ENCODE measurements around the gene GRID1. TPM values are rescaled to one million over a fixed set of nuclear protein-coding genes. Genes with fewer than 3 reads are reported as not detected.

Gene GRID1
- total RNA-seq, 4 donors from 2014 or later: 0.03 to 2.7 (median 0.49) TPM

DNA sequence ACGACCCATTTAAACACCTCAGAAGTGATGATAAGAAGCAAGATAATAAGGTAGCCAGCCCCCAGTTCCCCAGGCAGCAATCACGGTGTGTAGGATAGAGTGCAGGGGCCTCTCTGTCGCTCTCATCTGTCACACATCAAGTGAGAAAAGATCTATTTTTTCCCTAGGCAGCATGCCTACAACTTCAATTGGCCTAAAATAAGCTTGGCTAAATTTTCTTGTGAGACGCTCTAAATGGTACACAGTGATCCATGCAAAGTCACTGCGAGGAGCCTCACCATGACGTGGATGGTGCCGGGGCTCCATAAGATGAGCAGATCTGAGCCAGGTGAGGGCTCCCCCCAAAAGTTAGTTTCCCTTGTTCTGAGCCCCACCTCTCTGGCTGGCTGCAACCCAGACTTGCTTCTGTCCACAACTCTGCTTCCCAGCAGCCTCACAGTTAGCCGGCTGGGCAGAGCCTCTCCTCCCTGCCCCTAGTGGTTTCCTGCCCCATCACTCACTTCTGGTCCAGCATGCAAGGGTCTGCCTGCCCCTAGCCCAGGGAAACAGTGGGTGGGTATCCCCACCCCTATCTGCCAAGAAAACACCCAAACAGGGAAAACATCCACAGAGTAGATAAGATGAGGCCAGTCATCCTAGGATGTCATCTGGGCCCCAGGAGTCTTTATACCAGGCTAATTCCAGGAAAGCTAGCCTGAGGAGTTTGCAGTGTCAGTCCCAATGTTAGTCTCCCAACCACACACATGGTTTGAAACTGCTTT lies 342.1 kb downstream of the GRID1 start:
- WGBS, 2 donors: 76 to 85% methylated on average over 6 to 8 of the region's 8 CpGs
- DNase-seq: no peak
- no peaks in the 10 kb centered on the region for H3K27me3 ChIP-seq
- H3K27ac ChIP-seq: no peak overlapping the region
- H3K36me3 ChIP-seq: no peaks in the 10 kb centered on the region
- no peaks in the 10 kb centered on the region for H3K4me1 ChIP-seq
- no peaks in the 10 kb centered on the region for H3K9me3 ChIP-seq
- intact Hi-C loops (cut with DNase I): no loop called here
- TF ChIP-seq, protein P1, sequence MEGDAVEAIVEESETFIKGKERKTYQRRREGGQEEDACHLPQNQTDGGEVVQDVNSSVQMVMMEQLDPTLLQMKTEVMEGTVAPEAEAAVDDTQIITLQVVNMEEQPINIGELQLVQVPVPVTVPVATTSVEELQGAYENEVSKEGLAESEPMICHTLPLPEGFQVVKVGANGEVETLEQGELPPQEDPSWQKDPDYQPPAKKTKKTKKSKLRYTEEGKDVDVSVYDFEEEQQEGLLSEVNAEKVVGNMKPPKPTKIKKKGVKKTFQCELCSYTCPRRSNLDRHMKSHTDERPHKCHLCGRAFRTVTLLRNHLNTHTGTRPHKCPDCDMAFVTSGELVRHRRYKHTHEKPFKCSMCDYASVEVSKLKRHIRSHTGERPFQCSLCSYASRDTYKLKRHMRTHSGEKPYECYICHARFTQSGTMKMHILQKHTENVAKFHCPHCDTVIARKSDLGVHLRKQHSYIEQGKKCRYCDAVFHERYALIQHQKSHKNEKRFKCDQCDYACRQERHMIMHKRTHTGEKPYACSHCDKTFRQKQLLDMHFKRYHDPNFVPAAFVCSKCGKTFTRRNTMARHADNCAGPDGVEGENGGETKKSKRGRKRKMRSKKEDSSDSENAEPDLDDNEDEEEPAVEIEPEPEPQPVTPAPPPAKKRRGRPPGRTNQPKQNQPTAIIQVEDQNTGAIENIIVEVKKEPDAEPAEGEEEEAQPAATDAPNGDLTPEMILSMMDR (IDR thresholded peaks at IDR 0.05): no peak
- TF ChIP-seq POLR2A (IDR thresholded peaks at IDR 0.05): no peak
- H3K4me3 ChIP-seq: no peak overlapping the region

DNA sequence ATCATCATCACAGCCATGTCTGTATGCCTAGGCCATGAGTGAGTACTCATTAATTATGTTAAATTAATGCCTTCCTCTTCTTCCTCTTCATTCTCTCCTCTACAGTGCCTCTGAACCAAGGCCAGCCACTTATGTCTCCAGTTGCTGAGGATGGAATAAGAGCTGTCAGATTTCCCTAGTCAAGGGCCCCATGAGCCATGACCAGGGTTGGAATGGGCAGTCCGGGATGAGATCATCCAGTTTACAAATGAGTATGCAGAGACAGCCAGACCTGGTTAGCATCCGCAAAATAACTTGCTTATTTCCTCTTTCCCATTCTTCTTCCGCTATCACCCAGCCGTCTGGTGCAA lies 342.7 kb downstream of the GRID1 start:
- WGBS, 2 donors: 82 to 100% methylated on average over 4 of the region's 4 CpGs
- no peak for TF ChIP-seq POLR2A (IDR thresholded peaks at IDR 0.05)
- TF ChIP-seq, protein P1 (IDR thresholded peaks at IDR 0.05): no peak
- Histone ChIP-seq H3K36me3 (no peaks in the 10 kb centered on the region), H3K9me3 (no peaks in the 10 kb centered on the region), H3K4me3 (no peak overlapping the region), H3K4me1 (no peaks in the 10 kb centered on the region), H3K27me3 (no peaks in the 10 kb centered on the region), H3K27ac (no peak overlapping the region)
- DNase-seq: no peak
- intact Hi-C loops (cut with DNase I): no loop called here

DNA sequence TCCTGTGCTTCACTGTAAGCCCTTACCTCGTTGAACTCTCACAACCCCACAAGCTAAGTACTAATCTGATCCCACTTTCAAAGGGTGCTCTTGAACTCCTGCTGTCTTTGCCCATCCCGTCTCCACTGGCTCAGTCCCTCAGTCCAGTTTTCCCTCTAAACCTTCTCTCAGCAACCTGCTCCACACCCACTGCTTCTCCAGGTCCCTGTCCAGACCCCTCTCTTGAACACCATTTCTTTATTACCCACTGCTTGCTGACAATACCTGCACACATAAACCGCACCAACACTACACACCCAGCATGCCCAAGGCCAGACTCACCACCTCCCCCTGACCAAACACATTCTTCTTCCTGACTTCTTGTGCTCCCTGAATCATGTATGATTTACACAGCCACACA lies 343.3 kb downstream of the GRID1 start:
- no peaks in the 10 kb centered on the region for H3K4me1 ChIP-seq
- H3K27me3 ChIP-seq: no peaks in the 10 kb centered on the region
- DNase-seq: no peak
- no peaks in the 10 kb centered on the region for H3K36me3 ChIP-seq
- no peaks in the 10 kb centered on the region for H3K9me3 ChIP-seq
- no peak overlapping the region for H3K27ac ChIP-seq
- TF ChIP-seq POLR2A (IDR thresholded peaks at IDR 0.05): no peak
- TF ChIP-seq, protein P1 (IDR thresholded peaks at IDR 0.05): no peak
- 81 to 93% methylated on average over 3 of the region's 3 CpGs for WGBS, 2 donors
- intact Hi-C loops (cut with DNase I): no loop called here
- no peak overlapping the region for H3K4me3 ChIP-seq

DNA sequence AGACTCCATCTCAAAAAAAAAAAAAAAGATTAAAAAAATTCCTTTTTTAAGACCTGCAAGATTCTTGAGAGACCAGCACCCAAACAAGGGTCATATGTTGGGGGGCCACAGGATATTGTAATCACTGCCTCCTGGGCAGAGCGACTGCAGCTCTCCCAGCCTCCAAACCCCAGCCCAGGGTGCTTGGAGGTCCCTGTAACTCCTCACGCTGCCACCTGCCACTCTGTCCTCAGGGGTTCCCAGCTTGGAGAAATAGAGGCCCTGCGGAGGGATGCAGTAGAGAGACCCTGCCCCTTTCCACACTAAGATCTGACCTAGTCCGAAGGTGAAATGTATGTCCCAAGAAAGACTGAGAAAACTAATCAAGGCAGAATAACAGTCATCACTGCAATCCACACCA lies 343.7 kb downstream of the GRID1 start:
- Histone ChIP-seq H3K27me3 (no peaks in the 10 kb centered on the region), H3K4me1 (no peaks in the 10 kb centered on the region), H3K27ac (no peak overlapping the region), H3K36me3 (no peaks in the 10 kb centered on the region), H3K4me3 (no peak overlapping the region), H3K9me3 (no peaks in the 10 kb centered on the region)
- DNase-seq: no peak
- TF ChIP-seq, protein P1 (IDR thresholded peaks at IDR 0.05): no peak
- no peak for TF ChIP-seq POLR2A (IDR thresholded peaks at IDR 0.05)
- intact Hi-C loops (cut with DNase I): no loop called here
- WGBS, 2 donors: 90 to 97% methylated on average over 3 to 4 of the region's 4 CpGs

DNA sequence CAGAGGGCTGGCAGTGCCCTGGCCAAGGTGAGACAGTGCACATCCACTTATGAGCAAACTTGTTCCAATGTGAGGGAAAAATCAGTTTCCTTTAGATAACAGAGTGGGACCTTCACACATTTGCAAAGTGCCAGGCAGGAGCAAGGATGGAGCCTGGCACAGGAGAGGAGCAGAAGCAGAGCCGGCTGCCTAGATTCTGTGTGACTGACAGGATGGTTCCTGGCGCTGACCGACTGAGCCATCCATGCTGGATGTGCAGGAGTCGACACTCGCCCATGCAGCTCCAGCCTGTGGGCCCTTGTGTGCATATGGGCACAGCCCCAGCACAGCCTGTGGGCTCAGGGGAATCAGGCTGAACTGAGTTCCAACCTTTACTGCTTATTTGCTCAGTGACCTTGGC lies 346.5 kb downstream of the GRID1 start:
- H3K36me3 ChIP-seq: no peaks in the 10 kb centered on the region
- H3K27ac ChIP-seq: no peak overlapping the region
- TF ChIP-seq POLR2A (IDR thresholded peaks at IDR 0.05): no peak
- TF ChIP-seq, protein P1 (IDR thresholded peaks at IDR 0.05): no peak
- H3K4me3 ChIP-seq: no peak overlapping the region
- WGBS, 2 donors: 64 to 73% methylated on average over 3 to 5 of the region's 5 CpGs
- H3K4me1 ChIP-seq: no peaks in the 10 kb centered on the region
- H3K27me3 ChIP-seq: no peaks in the 10 kb centered on the region
- H3K9me3 ChIP-seq: no peaks in the 10 kb centered on the region
- no peak for DNase-seq
- intact Hi-C loops (cut with DNase I): no loop called here

Data from esophagus squamous epithelium (tissue), 5 donors.